Activated CD4-positive, alpha-beta T cell treated with anti-CD3 and anti-CD28 coated beads, Interleukin-2, amount 50 U/mL, for 24 hours (primary cell): ENCODE results near the gene SYTL1.
A peak's percentile ranks its signal among the peaks of the same experiment; 100 is the strongest.

Experiments used
- DNase-seq, 2 donors: peaks; one replicate each; pipeline ENCODE4 v3.0.0-alpha.2; 2020; ENCODE audit warnings: low read depth in 1 of 2, low spot score in 1 of 2

The SYTL1 gene, protein sequence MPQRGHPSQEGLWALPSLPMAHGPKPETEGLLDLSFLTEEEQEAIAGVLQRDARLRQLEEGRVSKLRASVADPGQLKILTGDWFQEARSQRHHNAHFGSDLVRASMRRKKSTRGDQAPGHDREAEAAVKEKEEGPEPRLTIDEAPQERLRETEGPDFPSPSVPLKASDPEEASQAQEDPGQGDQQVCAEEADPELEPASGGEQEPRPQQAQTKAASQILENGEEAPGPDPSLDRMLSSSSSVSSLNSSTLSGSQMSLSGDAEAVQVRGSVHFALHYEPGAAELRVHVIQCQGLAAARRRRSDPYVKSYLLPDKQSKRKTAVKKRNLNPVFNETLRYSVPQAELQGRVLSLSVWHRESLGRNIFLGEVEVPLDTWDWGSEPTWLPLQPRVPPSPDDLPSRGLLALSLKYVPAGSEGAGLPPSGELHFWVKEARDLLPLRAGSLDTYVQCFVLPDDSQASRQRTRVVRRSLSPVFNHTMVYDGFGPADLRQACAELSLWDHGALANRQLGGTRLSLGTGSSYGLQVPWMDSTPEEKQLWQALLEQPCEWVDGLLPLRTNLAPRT

DNA sequence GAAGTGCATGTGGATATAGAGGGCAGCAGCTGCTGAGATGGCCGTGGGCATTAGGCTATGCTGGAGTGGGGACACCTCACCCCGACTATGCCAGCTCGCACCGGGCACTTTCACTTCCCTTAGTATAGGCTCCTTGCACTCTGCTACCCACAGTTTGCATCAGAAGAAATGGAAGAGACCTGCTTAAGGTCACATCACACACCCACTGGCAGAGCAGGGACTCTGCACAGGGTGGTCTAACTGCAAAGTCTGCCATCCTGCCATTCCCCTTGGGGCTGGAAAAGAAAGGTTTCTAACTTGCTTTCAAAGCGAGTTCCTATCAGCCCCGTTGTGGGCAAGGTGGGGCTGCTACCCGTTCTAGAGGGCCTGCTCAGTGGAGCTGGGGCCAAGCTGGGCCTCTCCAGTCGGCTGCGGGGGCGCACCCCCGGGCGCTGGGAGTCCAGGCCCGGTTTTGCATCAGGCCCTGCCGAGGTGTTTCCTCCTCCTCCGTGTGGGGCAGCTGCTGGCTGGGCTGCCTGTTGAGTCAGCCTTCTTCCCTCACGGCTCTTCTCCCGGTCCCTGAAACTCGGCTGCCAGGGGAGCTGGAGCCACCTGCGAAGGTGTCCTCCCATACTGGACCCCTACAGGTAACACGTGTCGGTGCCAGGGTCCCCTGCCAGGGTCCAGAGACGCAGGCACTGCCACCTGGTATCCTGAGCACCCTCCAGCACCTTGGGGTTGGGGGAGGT is at the start of gene SYTL1:
Gene SYTL1, plus strand, starts transcription at position 498 of the 728 bp plus-strand sequence. CDS start 3,313 bp downstream, outside the sequence.
- DNase-seq, result no peak

DNA sequence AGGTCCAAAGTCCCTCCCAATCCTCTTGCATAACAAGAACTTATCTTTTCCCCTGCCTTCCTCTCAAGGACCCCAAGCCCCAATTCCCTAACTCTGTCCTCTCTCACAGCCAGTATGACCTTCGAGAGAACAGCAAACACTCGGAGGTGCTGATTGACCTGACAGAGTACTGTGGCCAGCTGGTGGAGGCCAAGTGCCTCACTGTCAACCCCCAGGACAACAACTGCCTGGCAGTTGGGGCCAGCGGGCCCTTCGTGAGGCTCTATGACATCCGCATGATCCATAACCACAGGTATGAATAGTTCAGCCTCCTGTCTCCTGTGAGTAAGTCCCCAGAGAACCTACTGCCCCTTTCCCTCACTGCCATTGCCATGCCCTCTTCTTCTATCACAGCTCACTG is 49.7 kb upstream of the SYTL1 start:
- no peak for DNase-seq

DNA sequence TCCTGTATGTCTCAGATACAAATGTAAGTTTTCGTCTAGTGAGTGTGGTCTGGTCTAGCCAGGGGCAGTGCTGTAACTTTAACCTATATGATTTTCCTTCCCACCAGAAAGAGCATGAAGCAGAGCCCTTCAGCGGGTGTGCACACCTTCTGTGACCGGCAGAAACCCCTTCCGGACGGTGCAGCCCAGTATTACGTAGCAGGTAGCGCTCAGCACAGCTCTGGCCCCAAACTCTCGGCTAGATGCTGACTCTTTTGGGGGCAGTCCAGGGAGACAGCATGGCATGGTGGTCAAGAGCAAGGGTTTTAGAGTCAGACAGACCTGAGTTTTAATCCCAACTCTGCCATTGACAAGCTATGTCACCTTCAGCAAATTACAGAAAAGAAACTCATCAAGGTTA is 47.9 kb upstream of the SYTL1 start:
- no peak for DNase-seq

DNA sequence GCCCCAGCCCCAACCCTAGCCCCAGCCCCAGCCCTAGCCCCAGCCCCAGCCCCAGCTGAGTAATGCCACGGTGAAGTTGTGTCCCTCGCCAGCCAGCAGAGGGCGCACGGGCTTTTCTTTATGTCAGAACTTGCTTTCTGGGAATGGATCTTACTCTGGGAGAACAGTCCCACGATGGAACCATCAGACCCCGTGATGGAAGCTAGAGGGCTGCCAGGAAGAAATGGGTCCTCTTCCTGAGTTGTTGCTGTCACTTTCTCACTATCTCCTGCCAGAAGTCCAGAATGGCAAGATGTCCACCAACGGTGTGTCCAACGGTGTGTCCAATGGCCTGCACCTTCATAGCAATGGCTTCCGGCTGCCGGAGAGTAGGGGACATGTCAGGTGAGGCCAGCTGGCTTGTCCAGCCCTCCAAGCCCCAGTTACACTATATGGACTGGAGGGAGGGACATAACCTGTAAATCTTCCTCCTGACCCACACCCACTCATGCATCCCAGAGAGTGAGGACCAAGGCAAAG is 45.0 kb upstream of the SYTL1 start:
- DNase-seq, result peak; percentile 48 to 49

DNA sequence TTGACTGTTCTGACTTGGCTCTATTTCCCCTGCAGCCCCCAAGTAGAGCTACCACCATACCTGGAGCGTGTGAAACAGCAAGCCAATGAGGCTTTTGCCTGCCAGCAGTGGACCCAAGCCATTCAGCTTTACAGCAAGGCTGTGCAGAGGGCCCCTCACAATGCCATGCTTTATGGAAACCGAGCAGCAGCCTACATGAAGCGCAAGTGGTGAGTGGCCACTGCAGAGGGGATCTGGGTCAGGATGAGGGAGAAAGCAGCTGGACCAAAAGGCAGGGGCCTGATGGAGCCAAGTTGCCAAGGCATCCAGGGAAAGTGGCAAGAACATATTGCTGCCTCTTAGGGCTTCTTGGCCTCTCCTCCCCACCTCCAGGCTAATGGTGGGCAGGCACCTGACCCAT is 43.9 kb upstream of the SYTL1 start:
- no peak for DNase-seq

DNA sequence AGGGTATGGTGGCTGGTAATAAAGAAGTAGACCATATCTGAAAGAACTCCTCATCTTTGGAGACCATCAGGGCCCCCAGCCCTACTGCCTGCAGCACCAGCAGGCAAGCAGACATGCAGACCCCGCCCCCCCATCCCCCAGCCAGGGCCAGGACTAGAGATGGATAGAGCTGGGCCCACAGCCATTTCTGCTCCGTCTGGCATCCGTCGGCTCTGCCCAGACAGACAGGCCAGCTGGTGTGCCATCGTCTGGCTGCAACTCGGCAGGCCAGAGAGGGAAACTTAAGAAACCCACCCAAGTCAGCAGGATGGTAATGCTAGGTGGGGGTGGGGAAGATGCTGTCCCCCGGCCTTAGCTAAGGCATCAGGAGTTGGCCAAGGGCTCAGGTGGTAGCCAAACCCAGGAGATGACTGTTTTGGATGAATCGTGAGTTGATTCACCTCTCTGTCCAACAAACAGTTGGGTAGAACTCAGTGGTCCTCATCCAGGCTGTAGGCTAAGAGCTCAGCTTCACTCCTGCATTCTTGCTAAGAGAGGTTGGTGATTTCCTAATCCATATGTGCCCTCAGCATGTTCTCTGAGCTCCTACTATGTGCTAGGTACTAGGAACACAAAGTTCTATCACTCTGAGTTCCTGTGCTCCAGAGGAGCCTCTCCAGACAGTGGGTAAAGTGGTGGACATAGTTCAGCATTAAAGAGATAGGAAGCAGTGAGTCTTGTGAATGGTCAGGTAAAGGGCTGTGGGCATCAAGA is 43.0 kb upstream of the SYTL1 start:
- DNase-seq, result no peak

DNA sequence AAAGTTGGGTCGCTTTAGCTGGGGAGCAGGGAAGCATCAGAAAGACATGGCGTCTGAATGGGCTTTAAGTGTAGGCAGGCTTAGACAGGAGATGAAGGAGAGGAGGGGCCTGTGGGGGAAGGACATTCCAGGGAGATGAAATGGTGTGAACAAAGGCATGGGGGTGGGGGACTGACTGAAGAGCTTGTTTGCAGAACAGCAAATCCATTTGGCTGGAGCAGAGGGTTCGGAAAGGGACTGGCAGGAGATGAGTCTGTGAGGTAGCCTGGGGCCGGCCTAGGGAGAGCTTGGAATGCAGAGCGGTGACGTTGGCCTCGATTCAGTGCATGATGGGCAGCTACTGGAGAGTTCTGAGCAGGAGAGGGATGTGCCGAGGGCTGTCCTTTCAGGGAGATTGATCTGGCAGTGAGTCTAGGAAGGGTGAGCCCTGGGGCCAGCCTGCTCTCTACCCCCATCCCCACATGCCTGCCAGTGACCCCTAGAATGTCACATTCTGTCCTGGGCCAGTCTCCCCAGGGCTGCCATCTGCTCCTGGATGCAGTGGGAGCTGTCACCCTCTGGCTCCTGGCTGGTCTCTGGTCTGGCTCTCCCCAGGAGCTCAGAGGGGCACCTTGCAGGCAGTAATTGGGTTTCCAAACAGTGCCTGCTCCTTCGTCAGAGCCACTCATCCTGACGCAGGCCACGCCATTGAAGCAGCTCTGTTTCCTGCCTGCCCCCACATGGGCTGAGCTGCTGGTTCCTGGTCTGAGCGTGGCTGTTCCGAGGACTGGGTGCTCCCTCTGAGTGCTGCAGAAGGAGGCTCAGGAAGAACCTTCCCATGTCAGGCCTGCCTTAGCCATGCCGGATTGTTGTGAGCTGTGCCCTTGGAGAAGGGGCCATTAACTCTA is 42.2 kb upstream of the SYTL1 start:
- DNase-seq, result no peak

DNA sequence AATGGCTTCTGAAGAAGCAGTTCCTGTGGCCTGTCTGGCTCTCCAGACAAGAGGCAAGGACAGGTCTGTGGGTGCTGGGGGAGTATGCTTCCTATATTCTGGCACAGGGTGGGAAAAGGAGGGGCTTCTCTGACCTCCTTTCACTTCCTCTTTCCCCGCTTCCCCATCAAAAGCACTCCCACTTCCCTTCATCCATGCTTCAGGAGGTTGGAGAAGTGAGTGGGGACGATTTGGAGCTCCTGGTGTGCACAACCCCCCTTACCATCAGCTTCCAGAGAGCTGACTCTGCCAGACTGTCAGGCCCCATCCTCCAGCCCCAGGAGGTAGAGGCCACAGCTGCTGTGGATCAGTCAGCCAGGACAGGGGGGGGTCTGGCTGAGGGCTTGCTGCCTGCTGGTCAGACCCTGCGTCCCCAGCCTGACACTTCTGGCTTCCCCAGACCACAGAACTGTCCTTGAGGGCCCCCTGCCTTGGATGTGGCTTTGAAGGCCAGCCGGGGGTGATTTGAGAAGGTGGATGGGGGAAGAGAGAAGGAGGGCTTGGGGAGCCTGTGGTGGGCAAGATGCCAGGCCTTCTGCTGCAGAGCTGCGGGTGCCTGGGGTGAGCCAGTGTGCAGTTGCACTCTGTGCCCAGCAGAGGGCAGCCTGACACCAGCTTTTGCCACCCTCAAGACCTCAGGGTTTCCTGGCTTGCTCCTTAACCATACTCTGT is 41.3 kb upstream of the SYTL1 start:
- peak; percentile 66 to 72 for DNase-seq

DNA sequence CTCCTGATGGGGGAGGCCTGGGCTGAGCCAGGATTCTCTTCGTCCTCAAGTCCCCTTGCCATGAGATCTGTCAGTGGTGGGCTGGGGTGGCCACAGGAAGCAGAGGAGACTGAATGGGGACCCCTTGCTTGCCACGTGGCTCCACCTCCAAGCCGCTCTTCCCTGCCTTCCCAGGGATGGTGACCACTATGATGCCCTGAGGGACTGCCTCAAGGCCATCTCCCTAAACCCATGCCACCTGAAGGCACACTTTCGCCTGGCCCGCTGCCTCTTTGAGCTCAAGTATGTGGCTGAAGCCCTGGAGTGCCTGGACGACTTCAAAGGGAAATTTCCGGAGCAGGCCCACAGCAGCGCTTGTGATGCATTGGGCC is 40.8 kb upstream of the SYTL1 start:
- DNase-seq, result no peak

DNA sequence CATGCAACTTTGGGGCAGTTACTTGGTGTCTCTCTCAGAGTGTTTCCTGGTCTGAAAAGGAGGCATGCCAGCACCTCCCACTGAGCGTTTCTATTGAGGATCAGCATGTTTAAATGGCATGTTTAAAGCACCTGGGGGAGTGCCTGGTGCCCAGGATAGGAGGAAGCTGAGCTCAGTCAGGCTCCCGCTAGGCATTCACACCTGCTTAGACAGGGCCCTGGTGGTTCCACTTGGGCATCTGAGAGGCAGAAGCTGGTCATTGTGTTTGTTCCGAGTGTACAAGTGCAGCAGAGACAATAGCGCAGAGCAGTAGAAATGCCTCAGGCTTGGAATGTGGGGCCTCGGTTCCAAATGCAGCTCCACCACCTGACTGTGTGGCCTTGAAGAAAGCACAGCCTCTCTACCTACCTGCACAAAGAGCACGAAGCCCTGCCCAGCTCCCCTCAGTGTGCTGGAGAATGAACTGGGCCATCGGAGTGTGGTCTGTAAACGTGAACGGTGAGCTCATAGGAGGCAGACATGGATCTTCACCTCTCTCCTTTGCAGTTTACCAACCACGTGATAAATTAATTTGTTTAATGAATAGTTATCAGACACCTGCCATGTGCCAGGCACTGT is 40.1 kb upstream of the SYTL1 start:
- DNase-seq, result no peak

DNA sequence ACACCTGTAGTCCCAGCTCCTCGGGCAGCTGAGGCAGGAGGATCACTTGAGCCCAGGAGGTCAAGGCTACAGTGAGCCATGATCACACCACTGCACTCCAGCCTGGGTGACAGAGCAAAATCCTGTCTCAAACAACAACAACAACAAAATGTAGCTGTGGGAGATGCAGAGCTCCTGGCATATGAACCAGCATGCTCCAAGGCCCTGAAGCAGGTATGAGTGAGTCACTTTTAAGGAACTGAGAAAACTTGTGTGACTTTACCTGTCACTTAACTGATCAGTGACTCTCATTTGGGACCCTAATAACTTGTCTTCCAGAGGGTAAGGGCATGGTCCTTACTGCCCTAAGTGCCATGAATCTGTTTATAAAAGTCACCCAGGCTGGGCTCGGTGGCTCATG is 39.2 kb upstream of the SYTL1 start:
- no peak for DNase-seq

DNA sequence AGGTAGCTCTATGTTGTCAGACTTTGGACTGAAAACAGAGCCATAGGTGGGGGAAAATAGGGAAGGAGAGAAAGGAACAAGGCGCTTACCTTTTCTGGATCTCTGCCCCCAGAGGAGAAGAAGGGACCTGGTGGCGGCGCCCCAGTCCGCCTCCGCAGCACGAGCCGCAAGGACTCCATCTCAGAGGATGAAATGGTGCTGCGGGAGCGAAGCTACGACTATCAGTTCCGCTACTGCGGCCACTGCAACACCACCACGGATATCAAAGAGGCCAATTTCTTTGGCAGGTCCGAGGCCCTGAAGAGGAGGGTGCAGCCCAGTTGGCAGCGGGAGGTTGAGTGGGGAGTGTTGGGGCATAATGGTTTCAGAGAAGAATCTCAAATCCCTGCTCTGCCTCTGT is 38.3 kb upstream of the SYTL1 start:
- DNase-seq, result no peak

DNA sequence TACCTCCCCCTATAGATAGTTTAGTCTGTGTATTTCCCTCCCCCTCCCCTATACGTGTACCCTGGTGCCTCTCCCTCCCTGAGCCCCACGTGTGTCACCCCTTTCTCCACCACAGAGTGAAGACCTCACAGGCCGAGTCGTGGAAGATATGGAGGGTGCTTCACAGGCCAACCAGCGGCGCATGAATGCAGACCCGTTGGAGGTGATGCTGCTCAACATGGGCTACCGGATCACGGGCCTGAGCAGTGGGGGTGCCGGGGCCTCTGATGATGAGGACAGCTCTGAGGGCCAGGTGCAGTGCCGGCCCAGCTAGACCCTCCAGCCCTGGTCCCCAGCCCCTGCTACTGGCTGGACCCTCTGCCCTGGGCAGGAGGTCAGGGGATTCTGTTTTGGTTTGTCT is 35.8 kb upstream of the SYTL1 start:
- no peak for DNase-seq

DNA sequence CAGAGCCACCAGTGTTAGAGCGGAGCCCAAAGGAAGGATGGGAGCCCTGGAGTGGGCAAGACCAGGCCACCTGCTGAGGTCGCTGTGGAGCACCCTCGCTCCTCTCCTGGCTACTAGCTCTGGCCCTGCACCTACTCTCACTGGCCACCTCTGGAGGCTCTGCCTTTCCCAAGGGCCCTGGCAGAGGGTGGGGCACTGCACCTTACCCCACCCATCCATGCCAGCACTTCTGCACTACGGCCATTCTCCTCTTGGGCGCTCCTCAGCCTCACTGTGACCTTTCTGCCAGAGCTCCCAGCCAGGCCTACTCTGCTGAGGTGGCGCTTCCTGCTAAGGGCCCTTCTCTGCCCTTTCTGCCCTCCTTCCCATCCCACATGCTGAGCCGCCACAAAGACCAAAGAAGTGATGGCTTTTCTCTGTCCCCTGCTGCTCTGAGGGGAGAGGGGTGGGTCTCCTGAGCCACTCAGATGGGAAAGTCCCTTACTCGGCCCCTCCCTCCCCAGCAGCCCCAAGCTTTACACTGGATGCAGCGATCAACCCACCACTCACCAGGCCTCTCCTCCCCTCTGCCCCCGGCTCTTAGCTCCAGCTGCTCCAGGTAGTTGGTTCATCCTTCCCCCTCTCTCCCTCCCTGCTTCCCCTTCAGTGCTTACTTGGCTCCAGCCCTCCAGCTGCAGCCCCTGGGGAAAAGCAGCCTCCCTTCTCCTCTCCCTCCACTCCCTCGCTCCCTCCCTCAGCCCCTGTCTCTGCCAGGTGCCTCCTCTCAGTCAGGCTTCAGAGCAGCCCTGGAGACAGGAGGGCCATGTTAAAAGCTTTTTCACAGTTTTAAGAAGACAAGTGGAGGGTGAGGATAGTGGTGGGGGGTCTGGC is 34.7 kb upstream of the SYTL1 start:
- DNase-seq, result no peak

DNA sequence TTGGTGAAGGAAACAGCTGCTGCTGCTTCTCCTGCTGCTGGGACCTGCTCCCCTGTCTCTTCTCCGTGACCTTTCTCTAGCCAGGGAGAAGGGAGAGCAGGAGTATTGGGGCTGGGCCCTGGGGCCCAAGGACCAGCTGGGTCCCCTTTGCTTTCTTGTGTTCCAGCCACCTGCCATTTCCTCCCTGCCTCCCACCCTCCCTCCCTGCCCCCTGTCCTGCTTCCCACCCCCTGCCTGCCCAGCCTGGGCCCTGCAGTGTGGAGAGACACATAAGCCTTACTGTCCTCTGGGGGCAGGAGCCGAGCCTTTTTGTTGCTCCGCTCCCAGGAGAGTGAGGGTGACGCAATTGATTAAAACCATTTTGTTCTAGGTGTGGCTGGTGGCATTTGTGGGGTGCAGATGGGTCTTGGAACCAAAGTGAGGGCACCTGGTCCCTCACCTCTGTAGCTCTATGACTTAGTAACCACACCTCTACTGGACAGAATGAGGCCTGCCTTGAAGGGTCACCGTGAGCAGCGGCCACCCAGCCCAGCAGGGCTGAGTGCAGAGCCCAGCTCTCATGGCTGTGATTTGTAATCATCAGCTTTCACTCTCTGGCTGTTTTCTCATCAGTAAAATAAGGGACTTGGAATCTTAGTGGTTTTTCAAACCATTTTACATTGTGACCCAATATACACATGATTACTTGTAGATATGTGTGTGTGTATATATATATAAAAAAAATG is 33.8 kb upstream of the SYTL1 start:
- no peak for DNase-seq

DNA sequence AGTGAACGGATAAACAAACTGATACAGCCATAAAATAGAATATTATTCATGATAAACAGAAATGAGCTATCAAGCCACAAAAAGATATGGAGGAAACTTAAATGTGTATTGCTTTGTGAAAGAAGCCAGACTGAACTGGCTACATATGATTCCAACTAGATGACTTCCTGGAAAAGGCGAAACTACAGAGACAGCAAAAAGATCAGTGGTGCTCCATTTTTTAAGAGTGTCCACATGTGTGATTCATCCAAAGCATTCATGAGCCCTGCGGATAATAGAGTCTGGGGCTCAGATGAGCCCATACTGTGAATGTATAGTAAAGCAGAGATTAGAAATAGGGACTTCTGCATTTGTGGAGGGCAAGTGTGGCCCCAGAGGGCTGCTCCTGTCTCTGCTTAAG is 27.7 kb upstream of the SYTL1 start:
- DNase-seq, result no peak

DNA sequence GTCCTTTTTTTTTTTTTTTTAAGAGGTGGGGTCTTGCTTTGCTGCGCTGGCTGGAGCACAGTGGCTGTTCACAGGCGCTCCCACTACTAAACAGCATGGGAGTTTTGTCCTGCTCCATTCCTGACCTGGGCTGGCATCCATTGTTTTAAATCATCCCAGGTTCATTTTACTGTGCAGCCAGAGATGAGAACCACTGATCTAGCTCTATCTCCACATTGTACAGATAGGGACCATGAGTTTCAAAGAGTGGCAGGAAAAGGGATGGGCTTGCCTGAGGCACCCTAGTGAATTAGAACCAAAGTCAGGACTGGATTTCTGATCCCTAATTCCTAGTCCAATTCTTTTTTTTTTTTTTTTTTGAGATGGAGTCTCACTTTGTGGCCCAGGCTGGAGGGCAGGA is 27.1 kb upstream of the SYTL1 start:
- no peak for DNase-seq

DNA sequence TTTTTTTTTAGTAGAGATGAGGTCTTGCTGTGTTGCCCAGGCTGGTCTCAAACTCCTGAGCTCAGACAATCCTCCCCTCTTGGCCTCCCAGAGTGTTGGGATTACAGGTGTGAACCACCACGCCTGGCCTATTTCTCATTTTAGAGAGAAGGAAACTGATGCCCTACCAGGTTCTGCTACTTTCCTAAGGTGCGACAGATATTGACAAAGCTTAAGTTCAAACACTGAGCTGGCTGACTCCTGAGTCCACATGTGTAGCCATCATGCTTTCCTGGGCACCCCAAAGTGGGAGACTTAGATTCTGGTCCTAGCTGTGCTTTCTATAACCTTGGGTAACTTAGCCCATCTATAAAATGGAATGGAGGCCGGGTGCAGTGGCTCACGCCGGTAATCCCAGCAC is 25.0 kb upstream of the SYTL1 start:
- no peak for DNase-seq
